ENCODE data around the gene EYS. TPM values are rescaled to one million over a fixed set of nuclear protein-coding genes. Genes with fewer than 3 reads are reported as not detected.

The EYS gene
- total RNA-seq, 4 donors from 2014 or later = 0.15 TPM; not detected in 3

DNA sequence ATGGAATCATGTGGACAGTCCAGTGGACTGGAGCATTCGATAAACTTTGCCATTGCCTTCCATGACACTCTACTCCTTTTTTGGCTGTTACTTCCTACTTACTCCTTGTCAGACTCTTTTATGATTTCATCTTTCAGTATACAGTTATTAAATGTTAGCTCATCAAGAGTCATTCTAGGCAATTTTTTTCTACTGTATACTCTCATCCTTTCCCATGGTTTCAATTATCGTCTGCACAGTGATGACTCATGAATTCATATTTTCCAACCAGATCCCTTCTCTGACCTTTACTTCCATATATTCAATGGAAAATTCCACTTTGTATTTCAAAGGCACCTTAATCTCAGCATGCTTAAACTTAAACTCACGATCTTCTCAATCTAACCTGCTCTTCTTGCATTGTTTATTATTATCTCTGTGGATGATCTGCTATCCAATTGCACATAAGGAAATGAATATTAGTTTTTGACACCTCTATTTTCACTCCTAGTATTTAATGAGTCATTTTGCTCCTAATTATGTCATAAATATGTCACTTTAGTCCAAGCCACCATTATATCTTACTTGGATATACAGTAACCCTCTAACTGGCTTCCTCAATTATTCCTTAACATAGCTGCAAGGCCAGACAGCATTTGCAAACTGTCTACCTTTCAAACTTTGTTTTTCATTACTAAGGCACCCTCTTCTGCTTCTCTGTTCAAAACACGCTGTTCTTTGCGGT lies 1643.9 kb downstream of the EYS start:
- WGBS, 2 donors (ENCODE audit: low coverage in 1 of 2) = 76 to 81% methylated on average over 5 of the region's 5 CpGs
- Histone ChIP-seq H3K36me3 (no peaks in the 10 kb centered on the region), H3K9me3 (no peaks in the 10 kb centered on the region), H3K4me1 (no peaks in the 10 kb centered on the region), H3K4me3 (no peak overlapping the region), H3K27me3 (no peaks in the 10 kb centered on the region), H3K27ac (no peak overlapping the region)
- TF ChIP-seq CTCF (IDR thresholded peaks at IDR 0.05) (no peak), POLR2A (IDR thresholded peaks at IDR 0.05) (no peak), POLR2AphosphoS5 (IDR thresholded peaks at IDR 0.05) (no peak), EP300 (IDR thresholded peaks at IDR 0.05) (no peak)
- no peak for ATAC-seq

DNA sequence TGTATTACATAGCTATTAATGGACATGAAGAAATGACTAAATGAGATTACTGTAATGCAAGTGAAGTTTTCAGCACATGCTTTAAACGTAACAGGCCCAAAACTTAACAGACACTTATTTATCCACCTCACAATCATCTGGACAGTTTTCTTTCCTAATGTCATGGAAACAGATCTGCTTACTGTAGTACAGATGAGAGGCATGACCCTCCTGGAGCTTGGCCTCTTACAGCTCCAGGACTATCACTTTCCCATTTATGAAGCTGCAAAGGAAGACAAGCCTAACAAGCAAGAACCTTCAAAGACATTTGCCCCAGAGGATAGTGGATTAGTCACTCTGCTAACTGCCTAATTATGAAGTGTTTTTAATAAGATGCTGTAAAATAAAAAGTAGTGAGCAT lies 1652.2 kb downstream of the EYS start:
- ATAC-seq = no peak
- H3K27ac ChIP-seq = no peak overlapping the region
- H3K4me1 ChIP-seq = no peaks in the 10 kb centered on the region
- no peaks in the 10 kb centered on the region for H3K9me3 ChIP-seq
- TF ChIP-seq CTCF (IDR thresholded peaks at IDR 0.05) (no peak), EP300 (IDR thresholded peaks at IDR 0.05) (no peak), POLR2A (IDR thresholded peaks at IDR 0.05) (no peak)
- 8 to 29% methylated on average over 1 of the region's 1 CpG for WGBS, 2 donors (ENCODE audit: low coverage in 1 of 2)
- H3K27me3 ChIP-seq = no peaks in the 10 kb centered on the region
- no peak overlapping the region for H3K4me3 ChIP-seq
- no peaks in the 10 kb centered on the region for H3K36me3 ChIP-seq

GRCh38 chr6:64050590-64050989 lies 1656.4 kb downstream of the EYS start:
- H3K27ac ChIP-seq = no peak overlapping the region
- H3K27me3 ChIP-seq = no peaks in the 10 kb centered on the region
- H3K9me3 ChIP-seq = no peaks in the 10 kb centered on the region
- no peaks in the 10 kb centered on the region for H3K4me1 ChIP-seq
- no peak overlapping the region for H3K4me3 ChIP-seq
- ATAC-seq = no peak
- TF ChIP-seq POLR2AphosphoS5 (IDR thresholded peaks at IDR 0.05) (no peak), POLR2A (IDR thresholded peaks at IDR 0.05) (no peak), EP300 (IDR thresholded peaks at IDR 0.05) (no peak), CTCF (IDR thresholded peaks at IDR 0.05) (no peak)
- H3K36me3 ChIP-seq = no peaks in the 10 kb centered on the region
- WGBS, 2 donors (ENCODE audit: low coverage in 1 of 2) = 50 to 65% methylated on average over 1 of the region's 1 CpG

GRCh38 chr6:64049736-64050135 lies 1657.3 kb downstream of the EYS start:
- no peak for ATAC-seq
- Histone ChIP-seq H3K36me3 (no peaks in the 10 kb centered on the region), H3K4me1 (no peaks in the 10 kb centered on the region), H3K27ac (no peak overlapping the region), H3K9me3 (no peaks in the 10 kb centered on the region), H3K27me3 (no peaks in the 10 kb centered on the region), H3K4me3 (no peak overlapping the region)
- no peak for TF ChIP-seq CTCF (IDR thresholded peaks at IDR 0.05)
- WGBS, 2 donors (ENCODE audit: low coverage in 1 of 2) = 58 to 68% methylated on average over 2 of the region's 2 CpGs

GRCh38 chr6:64046746-64047208 lies 1660.2 kb downstream of the EYS start:
- H3K36me3 ChIP-seq = no peaks in the 10 kb centered on the region
- H3K9me3 ChIP-seq = no peaks in the 10 kb centered on the region
- WGBS, 2 donors (ENCODE audit: low coverage in 1 of 2) = 31 to 50% methylated on average over 1 of the region's 1 CpG
- H3K4me1 ChIP-seq = no peaks in the 10 kb centered on the region
- H3K27me3 ChIP-seq = no peaks in the 10 kb centered on the region
- TF ChIP-seq EP300 (IDR thresholded peaks at IDR 0.05) (no peak), POLR2AphosphoS5 (IDR thresholded peaks at IDR 0.05) (no peak), CTCF (IDR thresholded peaks at IDR 0.05) (no peak), POLR2A (IDR thresholded peaks at IDR 0.05) (no peak)
- no peak for ATAC-seq
- no peak overlapping the region for H3K4me3 ChIP-seq
- no peak overlapping the region for H3K27ac ChIP-seq

All from gastroesophageal sphincter (tissue), 4 donors.